Mammary epithelial cell (primary cell): ENCODE data around the gene ZBTB38.

Source experiments
- EZH2 ChIP-seq: IDR thresholded peaks from 2 replicates; pipeline ENCODE4 v1.6.1; 2012; ENCODE audit warnings: low read length, inconsistent platforms, borderline replicate concordance
- TF ChIP-seq, protein P1 (sequence below), 2 donors: IDR thresholded peaks in 1 of 2; conservative IDR thresholded peaks in 1 of 2; 2 replicates each; pipeline ENCODE4 v1.5.1; 2011 to 2012; ENCODE audit warnings: inconsistent platforms in 2 of 2, low read length in 2 of 2, mild to moderate bottlenecking in 2 of 2, control low read depth in 1 of 2, low read depth in 1 of 2; ENCODE audit not compliant: insufficient read depth in 1 of 2; ENCODE audit errors: extremely low read depth in 1 of 2

DNA sequence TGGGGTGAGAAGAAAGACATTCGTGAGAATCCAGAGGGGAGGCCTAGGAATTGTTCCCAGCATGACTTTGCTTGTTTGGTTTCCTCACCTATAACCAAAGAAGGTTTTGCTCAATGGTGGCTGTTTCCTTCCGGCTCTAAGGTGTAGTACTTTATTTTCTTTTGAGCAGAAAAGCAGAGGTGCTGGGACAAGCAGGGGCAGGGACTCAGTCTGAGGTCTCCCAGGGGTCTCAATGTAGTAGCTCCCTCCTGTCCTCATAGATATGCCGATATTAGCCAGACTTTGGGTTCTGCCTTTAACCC, 41.6 kb downstream of the ZBTB38 start:
- TF ChIP-seq, protein P1, sequence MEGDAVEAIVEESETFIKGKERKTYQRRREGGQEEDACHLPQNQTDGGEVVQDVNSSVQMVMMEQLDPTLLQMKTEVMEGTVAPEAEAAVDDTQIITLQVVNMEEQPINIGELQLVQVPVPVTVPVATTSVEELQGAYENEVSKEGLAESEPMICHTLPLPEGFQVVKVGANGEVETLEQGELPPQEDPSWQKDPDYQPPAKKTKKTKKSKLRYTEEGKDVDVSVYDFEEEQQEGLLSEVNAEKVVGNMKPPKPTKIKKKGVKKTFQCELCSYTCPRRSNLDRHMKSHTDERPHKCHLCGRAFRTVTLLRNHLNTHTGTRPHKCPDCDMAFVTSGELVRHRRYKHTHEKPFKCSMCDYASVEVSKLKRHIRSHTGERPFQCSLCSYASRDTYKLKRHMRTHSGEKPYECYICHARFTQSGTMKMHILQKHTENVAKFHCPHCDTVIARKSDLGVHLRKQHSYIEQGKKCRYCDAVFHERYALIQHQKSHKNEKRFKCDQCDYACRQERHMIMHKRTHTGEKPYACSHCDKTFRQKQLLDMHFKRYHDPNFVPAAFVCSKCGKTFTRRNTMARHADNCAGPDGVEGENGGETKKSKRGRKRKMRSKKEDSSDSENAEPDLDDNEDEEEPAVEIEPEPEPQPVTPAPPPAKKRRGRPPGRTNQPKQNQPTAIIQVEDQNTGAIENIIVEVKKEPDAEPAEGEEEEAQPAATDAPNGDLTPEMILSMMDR (conservative IDR thresholded peaks at IDR 0.05 in 1 of 2, IDR thresholded peaks at IDR 0.05 in 1 of 2; ENCODE audit: extremely low read depth in 1 of 2, insufficient read depth in 1 of 2, low read depth in 1 of 2, low read length in 2 of 2): no peak
- no peak for TF ChIP-seq EZH2
